CD4-positive, alpha-beta memory T cell (primary cell): ENCODE measurements around the gene THSD4. TPM values are rescaled to one million over a fixed set of nuclear protein-coding genes. Genes with fewer than 3 reads are reported as not detected.

Experiments used
- CTCF ChIA-PET: fragments of 350-600 bp; sonication (Branson Sonifier 250); formaldehyde crosslinking; loops from one replicate; lab custom pipeline; 2021; ENCODE audit warnings: inconsistent platforms; ENCODE audit not compliant: partially characterized antibody; lab: Charles Lee
- POLR2A ChIA-PET: fragments of 350-600 bp; sonication (Branson Sonifier 250); formaldehyde crosslinking; loops from one replicate; lab custom pipeline; 2021; ENCODE audit not compliant: partially characterized antibody; lab: Charles Lee
- DNase-seq, 5 donors: peaks; one replicate each; pipeline versions ENCODE4 v3.0.0 to v3.0.0-alpha.2; 2020 to 2022; ENCODE audit warnings: mixed read lengths in 1 of 5
- H3K27ac ChIP-seq: one replicate; pipeline ENCODE4 v1.7.0; 2013; ENCODE audit warnings: low read depth, low read length
- H3K27me3 ChIP-seq: 2 replicates; pipeline ENCODE4 v1.7.0; 2013; ENCODE audit warnings: mild to moderate bottlenecking, low read length, moderate library complexity; ENCODE audit not compliant: insufficient read depth
- H3K36me3 ChIP-seq: 2 replicates; pipeline ENCODE4 v1.7.0; 2013; ENCODE audit warnings: mild to moderate bottlenecking, low read length, moderate library complexity; ENCODE audit not compliant: insufficient read depth
- H3K4me1 ChIP-seq: 2 replicates; pipeline ENCODE4 v1.7.0; 2013; ENCODE audit warnings: mild to moderate bottlenecking, low read length, moderate library complexity; ENCODE audit not compliant: insufficient read depth
- H3K4me3 ChIP-seq, 2 donors: one replicate each; pipeline ENCODE4 v1.7.0; 2013; ENCODE audit warnings: low read length in 2 of 2, mild to moderate bottlenecking in 1 of 2
- H3K9me3 ChIP-seq, 2 donors: one replicate each; pipeline ENCODE4 v1.7.0; 2013; ENCODE audit warnings: low read length in 2 of 2, control low read depth in 1 of 2; ENCODE audit not compliant: control insufficient read depth in 1 of 2
- H3K27ac Mint-ChIP-seq, 7 donors: one replicate each; pipeline ENCODE4 v1.8.0; 2020 to 2021; ENCODE audit warnings: mixed read lengths in 7 of 7, mild to moderate bottlenecking in 6 of 7, inconsistent platforms in 3 of 7, moderate library complexity in 3 of 7
- H3K27me3 Mint-ChIP-seq, 2 donors: one replicate each; pipeline ENCODE4 v1.8.0; 2020 to 2021; ENCODE audit warnings: mixed read lengths in 2 of 2
- H3K36me3 Mint-ChIP-seq, 2 donors: one replicate each; pipeline ENCODE4 v1.8.0; 2020 to 2021; ENCODE audit warnings: mixed read lengths in 2 of 2, inconsistent platforms in 1 of 2, mild to moderate bottlenecking in 1 of 2
- H3K4me1 Mint-ChIP-seq, 4 donors: one replicate each; pipeline ENCODE4 v1.8.0; 2020 to 2021; ENCODE audit warnings: mixed read lengths in 4 of 4, mild to moderate bottlenecking in 1 of 4
- H3K4me3 Mint-ChIP-seq, 8 donors: one replicate each; pipeline ENCODE4 v1.8.0; 2020 to 2021; ENCODE audit warnings: mixed read lengths in 8 of 8, mild to moderate bottlenecking in 7 of 8, moderate library complexity in 6 of 8, inconsistent platforms in 3 of 8
- H3K9me3 Mint-ChIP-seq, 8 donors: one replicate each; pipeline ENCODE4 v1.8.0; 2020 to 2021; ENCODE audit warnings: mixed read lengths in 8 of 8, mild to moderate bottlenecking in 5 of 8, inconsistent platforms in 3 of 8, moderate library complexity in 1 of 8
- intact Hi-C: fragments of 100-400 bp; cut with micrococcal nuclease; formaldehyde crosslinking; loops from one replicate; pipeline ENCODE4 v1.15.1; 2023
- polyA plus RNA-seq, 2 donors: library from polyadenylated mRNA; unstranded; fragments of 300-500 nt; fragmentation: Illumina TruSeq; gene quantifications; one replicate each; pipeline ENCODE4 v1.2.3, GENCODE V29; 2021
- total RNA-seq, 2 experiments: library from RNA; stranded (reverse); gene quantifications; one replicate each; pipeline ENCODE4 v1.2.3, GENCODE V29; 2021

THSD4 gene
- total and polyA plus RNA-seq, 4 experiments from 2014 or later = not detected

- Mint-ChIP-seq H3K4me1 (no peaks in the 10 kb centered on the region), H3K27me3 (peaks cover 0 to 5% of the 10 kb centered on the region in 2 donors), H3K4me3 (no peak overlapping the region), H3K27ac (no peak overlapping the region), H3K36me3 (no peaks in the 10 kb centered on the region), H3K9me3 (no peaks in the 10 kb centered on the region)
- DNase-seq = no peak
- Histone ChIP-seq H3K9me3 (no peaks in the 10 kb centered on the region), H3K36me3 (no peaks in the 10 kb centered on the region), H3K4me1 (no peaks in the 10 kb centered on the region), H3K27me3 (no peaks in the 10 kb centered on the region), H3K27ac (no peak overlapping the region), H3K4me3 (no peak overlapping the region)
- ChIA-PET CTCF (no interaction called here), POLR2A (no interaction called here)
- intact Hi-C loops = no loop called here
Measured at GRCh38 chr15:71251584-71252043, 136.3 kb downstream of the THSD4 start.

GRCh38 chr15:71252044-71252739 is 136.9 kb downstream of the THSD4 start:
- no peak overlapping the region for H3K27ac Mint-ChIP-seq
- no peak for DNase-seq
- intact Hi-C loops = no loop called here

GRCh38 chr15:71252740-71253047 is 137.4 kb downstream of the THSD4 start:
- ChIA-PET POLR2A (no interaction called here), CTCF (interaction anchor here (1.4 kb wide), 1 partner anchor 13 kb away, joined by 4 read pairs; no protein-coding TSS in a partner anchor)
- Mint-ChIP-seq H3K36me3 (no peaks in the 10 kb centered on the region), H3K9me3 (no peaks in the 10 kb centered on the region), H3K4me1 (no peaks in the 10 kb centered on the region), H3K27me3 (peaks cover 2 to 4% of the 10 kb centered on the region in 2 donors), H3K27ac (no peak overlapping the region), H3K4me3 (no peak overlapping the region)
- Histone ChIP-seq H3K4me1 (no peaks in the 10 kb centered on the region), H3K36me3 (no peaks in the 10 kb centered on the region), H3K27me3 (no peaks in the 10 kb centered on the region), H3K27ac (no peak overlapping the region), H3K9me3 (no peaks in the 10 kb centered on the region), H3K4me3 (no peak overlapping the region)
- DNase-seq = no peak
- intact Hi-C loops = no loop called here

More at GRCh38 chr15:71252044-71252739, 136.9 kb downstream of the THSD4 start:
- no peak overlapping the region for H3K4me3 Mint-ChIP-seq
- Histone ChIP-seq H3K4me1 (no peaks in the 10 kb centered on the region), H3K9me3 (no peaks in the 10 kb centered on the region), H3K27me3 (no peaks in the 10 kb centered on the region), H3K27ac (no peak overlapping the region), H3K4me3 (no peak overlapping the region), H3K36me3 (no peaks in the 10 kb centered on the region)
- CTCF ChIA-PET = interaction anchor here (1.4 kb wide), 1 partner anchor 13 kb away, joined by 4 read pairs; no protein-coding TSS in a partner anchor
- no peaks in the 10 kb centered on the region for H3K36me3 Mint-ChIP-seq
- POLR2A ChIA-PET = no interaction called here
- H3K4me1 Mint-ChIP-seq = no peaks in the 10 kb centered on the region
- H3K27me3 Mint-ChIP-seq = peaks cover 2 to 4% of the 10 kb centered on the region in 2 donors
- H3K9me3 Mint-ChIP-seq = no peaks in the 10 kb centered on the region

- ChIA-PET POLR2A (no interaction called here), CTCF (no interaction called here)
- H3K4me1 Mint-ChIP-seq = no peaks in the 10 kb centered on the region
- intact Hi-C loops = no loop called here
- Histone ChIP-seq H3K36me3 (no peaks in the 10 kb centered on the region), H3K9me3 (no peaks in the 10 kb centered on the region), H3K4me3 (no peak overlapping the region), H3K4me1 (no peaks in the 10 kb centered on the region), H3K27ac (no peak overlapping the region), H3K27me3 (no peaks in the 10 kb centered on the region)
- no peaks in the 10 kb centered on the region for H3K9me3 Mint-ChIP-seq
- H3K4me3 Mint-ChIP-seq = no peak overlapping the region
- DNase-seq = no peak
- peaks cover 2% of the 10 kb centered on the region in 2 donors for H3K27me3 Mint-ChIP-seq
- no peak overlapping the region for H3K27ac Mint-ChIP-seq
- H3K36me3 Mint-ChIP-seq = no peaks in the 10 kb centered on the region
Measured at GRCh38 chr15:71254491-71254890, 139.2 kb downstream of the THSD4 start.

- Mint-ChIP-seq H3K4me3 (no peak overlapping the region), H3K27me3 (peaks cover 5 to 8% of the 10 kb centered on the region in 2 donors), H3K36me3 (no peaks in the 10 kb centered on the region), H3K27ac (no peak overlapping the region), H3K4me1 (no peaks in the 10 kb centered on the region), H3K9me3 (no peaks in the 10 kb centered on the region)
- H3K4me3 ChIP-seq = no peak overlapping the region
- ChIA-PET CTCF (no interaction called here), POLR2A (no interaction called here)
- H3K9me3 ChIP-seq = no peaks in the 10 kb centered on the region
- DNase-seq = no peak
- no peaks in the 10 kb centered on the region for H3K4me1 ChIP-seq
- intact Hi-C loops = no loop called here
- no peak overlapping the region for H3K27ac ChIP-seq
- no peaks in the 10 kb centered on the region for H3K27me3 ChIP-seq
- no peaks in the 10 kb centered on the region for H3K36me3 ChIP-seq
Measured at GRCh38 chr15:71256934-71257664, 141.8 kb downstream of the THSD4 start.

- Mint-ChIP-seq H3K4me3 (no peak overlapping the region), H3K27me3 (peaks cover 11 to 17% of the 10 kb centered on the region in 2 donors), H3K27ac (no peak overlapping the region), H3K36me3 (no peaks in the 10 kb centered on the region), H3K9me3 (peaks cover 0 to 16% (median 4%) of the 10 kb centered on the region in 8 donors), H3K4me1 (no peaks in the 10 kb centered on the region)
- Histone ChIP-seq H3K4me1 (no peaks in the 10 kb centered on the region), H3K9me3 (no peaks in the 10 kb centered on the region), H3K27me3 (no peaks in the 10 kb centered on the region), H3K36me3 (no peaks in the 10 kb centered on the region), H3K27ac (no peak overlapping the region), H3K4me3 (no peak overlapping the region)
- ChIA-PET CTCF (no interaction called here), POLR2A (no interaction called here)
- no peak for DNase-seq
- intact Hi-C loops = no loop called here
Measured at GRCh38 chr15:71259866-71260265, 144.6 kb downstream of the THSD4 start.

- H3K27me3 Mint-ChIP-seq = peaks cover 11 to 18% of the 10 kb centered on the region in 2 donors
- Histone ChIP-seq H3K9me3 (no peaks in the 10 kb centered on the region), H3K27ac (no peak overlapping the region), H3K4me1 (no peaks in the 10 kb centered on the region), H3K4me3 (no peak overlapping the region), H3K36me3 (no peaks in the 10 kb centered on the region), H3K27me3 (no peaks in the 10 kb centered on the region)
- intact Hi-C loops = no loop called here
- ChIA-PET CTCF (no interaction called here), POLR2A (no interaction called here)
- peaks cover 0 to 16% (median 4%) of the 10 kb centered on the region in 8 donors for H3K9me3 Mint-ChIP-seq
- H3K4me1 Mint-ChIP-seq = no peaks in the 10 kb centered on the region
- no peak for DNase-seq
- no peak overlapping the region for H3K4me3 Mint-ChIP-seq
- H3K27ac Mint-ChIP-seq = no peak overlapping the region
- H3K36me3 Mint-ChIP-seq = no peaks in the 10 kb centered on the region
Measured at GRCh38 chr15:71261418-71261817, 146.1 kb downstream of the THSD4 start.
